GM06990 (cell line): Measurements from ENCODE around the gene DENND1A.

ENCODE experiments used
- DNase-seq: peaks from one replicate; pipeline ENCODE4 v3.0.0-alpha.2; 2011; ENCODE audit not compliant: insufficient read length; ENCODE audit errors: extremely low read depth
- H3K27me3 ChIP-seq: replicated peaks from 2 replicates; pipeline ENCODE4 v1.6.0; 2011; ENCODE audit warnings: low read length; ENCODE audit not compliant: control insufficient read depth, insufficient read depth
- H3K36me3 ChIP-seq: 2 replicates; pipeline ENCODE4 v1.5.1; 2011; ENCODE audit warnings: low read length; ENCODE audit not compliant: control insufficient read depth, insufficient read depth
- H3K4me3 ChIP-seq: replicated peaks from 2 replicates; pipeline ENCODE4 v1.5.1; 2011; ENCODE audit warnings: low read depth, mild to moderate bottlenecking, control low read depth, low read length
- TF ChIP-seq, protein P1 (sequence below): IDR thresholded peaks from 2 replicates; pipeline ENCODE4 v1.5.1; 2011; ENCODE audit warnings: low read length, control low read depth, mild to moderate bottlenecking, inconsistent platforms; ENCODE audit not compliant: insufficient read depth, poor library complexity, severe bottlenecking

DENND1A gene

DNA sequence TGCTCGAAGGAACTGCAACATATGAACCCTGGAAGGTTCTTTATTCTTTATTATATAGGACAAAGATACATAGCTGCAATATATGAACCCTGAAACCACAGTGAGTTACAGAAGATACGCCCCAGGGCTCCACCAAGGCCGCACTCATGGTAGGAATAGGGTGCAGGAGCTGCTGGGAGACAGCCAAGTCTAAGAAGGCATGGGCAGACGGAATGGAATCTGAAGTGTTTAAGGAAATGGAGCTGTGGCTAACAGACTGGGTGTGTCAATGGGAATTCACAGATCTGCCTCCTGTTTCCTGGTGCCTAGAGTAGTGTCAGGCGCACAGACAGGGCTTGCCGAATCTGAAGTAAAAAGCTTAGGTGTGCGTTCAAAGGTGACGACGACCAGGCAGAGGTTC is 286.4 kb downstream of the DENND1A start:
- Histone ChIP-seq H3K27me3 (no peaks in the 10 kb centered on the region), H3K4me3 (no peak overlapping the region), H3K36me3 (peaks cover 2% of the 10 kb centered on the region)
- no peak for DNase-seq
- TF ChIP-seq, protein P1, sequence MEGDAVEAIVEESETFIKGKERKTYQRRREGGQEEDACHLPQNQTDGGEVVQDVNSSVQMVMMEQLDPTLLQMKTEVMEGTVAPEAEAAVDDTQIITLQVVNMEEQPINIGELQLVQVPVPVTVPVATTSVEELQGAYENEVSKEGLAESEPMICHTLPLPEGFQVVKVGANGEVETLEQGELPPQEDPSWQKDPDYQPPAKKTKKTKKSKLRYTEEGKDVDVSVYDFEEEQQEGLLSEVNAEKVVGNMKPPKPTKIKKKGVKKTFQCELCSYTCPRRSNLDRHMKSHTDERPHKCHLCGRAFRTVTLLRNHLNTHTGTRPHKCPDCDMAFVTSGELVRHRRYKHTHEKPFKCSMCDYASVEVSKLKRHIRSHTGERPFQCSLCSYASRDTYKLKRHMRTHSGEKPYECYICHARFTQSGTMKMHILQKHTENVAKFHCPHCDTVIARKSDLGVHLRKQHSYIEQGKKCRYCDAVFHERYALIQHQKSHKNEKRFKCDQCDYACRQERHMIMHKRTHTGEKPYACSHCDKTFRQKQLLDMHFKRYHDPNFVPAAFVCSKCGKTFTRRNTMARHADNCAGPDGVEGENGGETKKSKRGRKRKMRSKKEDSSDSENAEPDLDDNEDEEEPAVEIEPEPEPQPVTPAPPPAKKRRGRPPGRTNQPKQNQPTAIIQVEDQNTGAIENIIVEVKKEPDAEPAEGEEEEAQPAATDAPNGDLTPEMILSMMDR, result no peak

DNA sequence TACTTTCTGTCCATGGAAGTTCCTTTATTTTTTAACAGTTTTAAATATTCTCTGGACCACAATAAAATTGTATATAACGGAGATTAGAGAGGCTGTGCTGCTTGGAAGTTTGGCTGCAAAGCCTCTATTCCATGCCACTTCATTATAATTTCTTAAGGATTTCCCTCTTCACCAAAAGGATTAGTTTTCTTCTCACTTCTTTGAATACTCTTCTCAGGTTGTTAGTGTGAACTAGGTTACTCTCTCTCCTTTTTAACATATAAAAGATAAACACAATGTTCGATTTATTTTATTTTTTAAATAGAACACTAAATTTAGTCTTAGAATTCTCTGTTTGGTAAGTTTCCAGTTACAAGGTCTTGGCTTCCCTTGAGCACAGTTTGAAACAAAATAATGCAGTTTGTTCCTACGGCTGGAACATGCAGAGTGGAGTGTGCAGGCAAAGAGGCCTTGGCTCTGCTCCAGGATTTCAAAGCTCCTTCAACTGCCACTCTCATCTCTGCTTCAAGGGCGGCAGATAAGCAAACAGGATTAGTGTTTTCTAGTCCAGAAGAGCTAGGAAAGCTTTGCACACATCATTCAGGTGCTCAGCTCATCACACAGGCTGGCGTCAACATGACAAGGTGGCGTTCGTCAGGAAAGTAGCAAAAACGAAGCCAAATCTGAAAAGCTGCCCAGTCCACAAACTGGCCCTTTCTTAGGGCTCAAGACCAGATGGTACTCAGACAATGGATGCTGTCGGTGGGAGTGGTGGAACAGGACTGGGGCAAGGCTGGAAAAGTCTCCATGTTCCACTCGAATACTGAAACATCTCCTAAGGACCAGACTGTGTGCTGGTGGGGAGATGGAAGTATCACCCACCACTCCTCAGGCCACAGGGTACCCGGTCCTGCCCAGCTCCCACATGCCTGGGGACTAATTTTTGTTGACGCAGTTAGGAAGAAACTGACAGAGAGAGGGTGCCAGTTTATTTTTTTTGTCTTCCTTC is 287.3 kb downstream of the DENND1A start:
- Histone ChIP-seq H3K27me3 (no peaks in the 10 kb centered on the region), H3K36me3 (peaks cover 2% of the 10 kb centered on the region), H3K4me3 (no peak overlapping the region)
- TF ChIP-seq, protein P1, result no peak
- DNase-seq, result no peak

DNA sequence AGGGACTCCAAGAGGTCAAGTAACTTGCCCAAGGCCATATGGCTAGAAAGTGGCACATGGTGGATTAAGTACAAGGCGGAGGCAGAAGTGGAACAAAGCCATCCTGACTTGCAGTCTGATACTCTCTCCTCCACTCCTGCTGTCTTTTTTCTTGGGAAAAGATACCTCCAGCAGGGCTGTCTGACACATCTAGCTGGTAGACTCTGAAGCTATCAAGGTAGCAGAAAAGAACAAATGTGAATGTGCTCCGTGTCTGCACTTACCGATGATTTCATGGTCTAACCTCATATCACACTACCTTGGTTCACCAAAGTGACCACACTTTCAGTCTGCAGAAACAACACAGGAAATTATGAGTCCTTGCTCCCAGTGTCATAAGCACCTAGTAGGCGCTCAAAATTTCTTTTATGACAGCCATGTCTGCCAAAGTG is 289.1 kb downstream of the DENND1A start:
- TF ChIP-seq, protein P1, result no peak

DNA sequence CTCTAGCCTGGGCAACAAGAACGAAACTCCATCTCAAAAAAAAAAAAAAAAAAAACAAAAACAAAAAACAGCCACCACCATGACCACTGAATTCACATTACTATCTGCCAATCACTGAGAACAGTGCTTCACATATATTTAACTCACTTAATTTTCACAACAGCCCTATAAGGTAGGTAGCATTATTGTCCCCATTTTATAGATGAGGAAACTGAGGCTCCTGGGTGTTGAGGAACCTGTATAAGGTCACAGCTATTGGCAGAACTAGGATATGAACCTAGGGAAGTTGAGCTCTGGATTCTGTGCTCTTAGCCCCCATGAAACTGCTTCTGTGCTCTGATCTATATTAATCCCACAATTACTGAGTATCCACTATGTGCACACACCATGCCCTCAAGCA is 290.2 kb downstream of the DENND1A start:
- DNase-seq, result no peak
- no peak overlapping the region for H3K4me3 ChIP-seq
- H3K36me3 ChIP-seq, result peaks cover 2% of the 10 kb centered on the region; the same call in 1 of the 2 replicates
- H3K27me3 ChIP-seq, result no peaks in the 10 kb centered on the region
- TF ChIP-seq, protein P1, result no peak

More for the DNA sequence above, 289.1 kb downstream of the DENND1A start:
- Histone ChIP-seq H3K27me3 (no peaks in the 10 kb centered on the region), H3K4me3 (no peak overlapping the region), H3K36me3 (peaks cover 2% of the 10 kb centered on the region)
- DNase-seq, result no peak

DNA sequence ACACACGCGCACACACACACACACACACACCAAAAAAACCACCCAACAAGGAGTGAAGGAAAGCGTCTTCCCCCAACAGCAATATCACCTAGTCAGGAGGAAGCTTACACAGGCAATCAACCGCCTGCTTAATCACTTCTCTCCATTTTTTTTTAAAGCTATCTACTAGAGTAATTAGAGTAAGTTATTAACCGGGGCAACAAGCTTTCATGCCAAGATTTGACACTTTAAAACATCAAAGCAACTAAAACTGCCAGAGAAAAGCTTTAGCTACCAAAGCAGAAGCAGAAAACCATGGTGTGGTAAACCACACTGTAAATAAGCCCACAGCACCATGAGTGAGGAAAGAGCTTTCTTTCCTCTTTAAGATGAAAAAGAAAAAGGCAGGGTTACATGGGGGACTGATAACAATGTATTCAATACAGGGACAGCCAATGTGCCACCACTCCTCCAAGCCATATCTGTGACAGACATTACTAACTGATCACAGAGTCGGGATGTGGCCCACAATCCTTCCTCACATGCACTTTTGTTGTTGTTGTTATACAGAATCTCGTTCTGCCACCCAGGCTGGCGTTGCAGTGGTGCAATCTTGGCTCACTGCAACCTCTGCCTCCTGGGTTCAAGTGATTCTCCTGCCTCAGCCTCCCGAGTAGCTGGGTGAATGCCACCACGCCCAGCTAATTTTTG is 291.8 kb downstream of the DENND1A start:
- TF ChIP-seq, protein P1, result no peak

More for the DNA sequence above, 291.8 kb downstream of the DENND1A start:
- Histone ChIP-seq H3K36me3 (peaks cover 2% of the 10 kb centered on the region; the same call in 1 of the 2 replicates), H3K4me3 (no peak overlapping the region), H3K27me3 (no peaks in the 10 kb centered on the region)
- DNase-seq, result no peak
